Activated T-cell treated with anti-CD3 and anti-CD28 coated beads for 1 hour (primary cell): ENCODE measurements around the gene KRT7.

Experiments used
- DNase-seq: peaks from one replicate; pipeline ENCODE4 v3.0.0-alpha.2; 2020; ENCODE audit warnings: low read depth

The KRT7 gene

GRCh38 chr12:52199294-52199919 lies 33.6 kb upstream of the KRT7 start:
- no peak for DNase-seq

GRCh38 chr12:52200086-52200780 lies 32.8 kb upstream of the KRT7 start:
- no peak for DNase-seq

- DNase-seq, result no peak
Observed at GRCh38 chr12:52200781-52201450, 32.1 kb upstream of the KRT7 start.

- no peak for DNase-seq
Observed at GRCh38 chr12:52201451-52201839, 31.6 kb upstream of the KRT7 start.

- no peak for DNase-seq
Observed at GRCh38 chr12:52202361-52203078, 30.5 kb upstream of the KRT7 start.

GRCh38 chr12:52203079-52203921 lies 29.7 kb upstream of the KRT7 start:
- DNase-seq, result no peak

GRCh38 chr12:52204095-52204930 lies 28.7 kb upstream of the KRT7 start:
- no peak for DNase-seq

- DNase-seq, result no peak
Observed at GRCh38 chr12:52204931-52205505, 28.0 kb upstream of the KRT7 start.

- no peak for DNase-seq
Observed at GRCh38 chr12:52205612-52206303, 27.3 kb upstream of the KRT7 start.

GRCh38 chr12:52206304-52207040 lies 26.6 kb upstream of the KRT7 start:
- DNase-seq, result no peak

- no peak for DNase-seq
Observed at GRCh38 chr12:52207106-52207505, 25.9 kb upstream of the KRT7 start.

- DNase-seq, result no peak
Observed at GRCh38 chr12:52207895-52208294, 25.1 kb upstream of the KRT7 start.

GRCh38 chr12:52208424-52209165 lies 24.4 kb upstream of the KRT7 start:
- DNase-seq, result no peak

GRCh38 chr12:52209321-52209720 lies 23.7 kb upstream of the KRT7 start:
- no peak for DNase-seq

GRCh38 chr12:52210186-52210924 lies 22.7 kb upstream of the KRT7 start:
- DNase-seq, result no peak

GRCh38 chr12:52210925-52211650 lies 22.0 kb upstream of the KRT7 start:
- no peak for DNase-seq
